ENCODE results near the gene ANKRD63. TPM values are rescaled to one million over a fixed set of nuclear protein-coding genes. Genes with fewer than 3 reads are reported as not detected.

The ANKRD63 gene
- total and polyA plus RNA-seq, 2 of the 13 experiments (the other 11 are each of a cell fraction or from before 2014, with no cell fraction given) = not detected

DNA sequence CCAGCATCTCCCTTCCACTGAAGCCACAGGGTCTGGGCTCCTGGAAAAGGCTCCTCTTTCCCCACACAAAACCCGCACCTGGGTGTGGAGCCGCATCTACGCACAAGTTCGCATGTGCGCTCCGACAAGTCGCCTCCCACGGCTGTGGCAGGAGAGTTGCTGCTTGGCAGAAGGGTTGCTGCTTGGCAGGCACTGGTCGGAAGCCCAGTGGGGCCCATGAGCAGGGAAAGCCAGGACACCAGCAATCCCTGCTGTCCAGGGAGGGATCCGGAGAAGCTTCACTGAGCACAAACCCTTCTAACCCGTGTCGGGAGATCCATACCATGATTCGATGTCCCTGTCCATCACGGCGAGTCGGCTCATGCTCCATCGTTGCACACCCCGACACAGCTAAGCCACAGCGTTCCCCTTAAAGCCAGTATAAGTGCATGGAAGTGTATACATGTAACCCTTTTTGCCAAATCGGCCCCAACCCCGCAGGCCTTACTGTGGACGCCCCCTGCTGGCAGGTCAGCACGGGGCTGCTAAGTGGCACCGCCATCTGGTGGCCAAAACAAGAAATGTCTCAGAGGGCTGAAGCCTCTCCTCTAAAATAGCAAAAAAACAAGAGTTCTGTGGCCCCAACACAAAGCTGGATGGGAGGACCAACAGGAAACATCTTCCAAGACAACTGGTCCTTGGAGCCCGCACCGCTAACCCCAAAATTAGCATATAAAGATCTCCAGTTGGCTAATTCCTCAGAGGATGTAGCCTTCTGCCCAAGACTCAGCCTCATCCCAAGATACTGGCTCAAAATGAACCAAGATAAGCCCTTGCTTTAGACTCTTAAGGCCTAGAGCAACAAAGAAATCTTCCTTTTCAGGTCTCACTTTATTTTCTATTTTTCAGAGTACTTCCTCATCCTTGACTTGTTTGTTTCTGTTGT is 8.3 kb downstream of the ANKRD63 start (continued):
- TF ChIP-seq ZNF710 (CRISPR knock-in tag; IDR thresholded peaks at IDR 0.05; ENCODE audit: borderline replicate concordance) (no peak), MAZ (IDR thresholded peaks at IDR 0.05; ENCODE audit: borderline replicate concordance, low read depth, low read length) (0 out of 2 replicates have a peak, but pooled peaks have one; percentile 35), MAZ (CRISPR knock-in tag; IDR thresholded peaks at IDR 0.05; ENCODE audit: low read depth) (peak; percentile 38; the same call in 1 of the 2 replicates), ARNT2 (CRISPR knock-in tag; IDR thresholded peaks at IDR 0.05; ENCODE audit: low read depth) (peak; percentile 59), MAFG (CRISPR knock-in tag; IDR thresholded peaks at IDR 0.05) (no peak), ZSCAN12 (CRISPR knock-in tag; IDR thresholded peaks at IDR 0.05) (no peak), CCAR2 (optimal IDR thresholded peaks at IDR 0.05; ENCODE audit: low read depth, low read length) (no peak), CBX5 (CRISPR knock-in tag; IDR thresholded peaks at IDR 0.05; ENCODE audit: borderline replicate concordance) (peak; percentile 64; the same call in 1 of the 2 replicates), KLF15 (CRISPR knock-in tag; IDR thresholded peaks at IDR 0.05; ENCODE audit: borderline replicate concordance) (no peak), KLF13 (CRISPR knock-in tag; IDR thresholded peaks at IDR 0.05) (no peak), MTA3 (CRISPR knock-in tag; IDR thresholded peaks at IDR 0.05) (no peak), DMTF1 (CRISPR knock-in tag; IDR thresholded peaks at IDR 0.05) (no peak), CENPX (CRISPR knock-in tag; IDR thresholded peaks at IDR 0.05) (no peak), KAT7 (CRISPR knock-in tag; IDR thresholded peaks at IDR 0.05; ENCODE audit: borderline replicate concordance) (no peak), ZC3H4 (CRISPR knock-in tag; IDR thresholded peaks at IDR 0.05; ENCODE audit: borderline replicate concordance) (no peak), KDM6A (CRISPR knock-in tag; IDR thresholded peaks at IDR 0.05; ENCODE audit: low read depth) (no peak), ZNF350 (CRISPR knock-in tag; IDR thresholded peaks at IDR 0.05; ENCODE audit: borderline replicate concordance, low read depth) (no peak; the same call in 1 of the 2 replicates)
- TF ChIP-seq, protein P1, sequence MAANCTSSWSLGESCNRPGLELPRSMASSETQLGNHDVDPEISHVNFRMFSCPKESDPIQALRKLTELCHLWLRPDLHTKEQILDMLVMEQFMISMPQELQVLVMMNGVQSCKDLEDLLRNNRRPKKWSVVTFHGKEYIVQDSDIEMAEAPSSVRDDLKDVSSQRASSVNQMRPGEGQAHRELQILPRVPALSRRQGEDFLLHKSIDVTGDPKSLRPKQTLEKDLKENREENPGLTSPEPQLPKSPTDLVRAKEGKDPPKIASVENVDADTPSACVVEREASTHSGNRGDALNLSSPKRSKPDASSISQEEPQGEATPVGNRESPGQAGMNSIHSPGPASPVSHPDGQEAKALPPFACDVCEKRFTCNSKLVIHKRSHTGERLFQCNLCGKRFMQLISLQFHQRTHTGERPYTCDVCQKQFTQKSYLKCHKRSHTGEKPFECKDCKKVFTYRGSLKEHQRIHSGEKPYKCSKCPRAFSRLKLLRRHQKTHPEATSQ (CRISPR knock-in tag; IDR thresholded peaks at IDR 0.05; ENCODE audit: borderline replicate concordance) = no peak
- TF ChIP-seq, protein P2, sequence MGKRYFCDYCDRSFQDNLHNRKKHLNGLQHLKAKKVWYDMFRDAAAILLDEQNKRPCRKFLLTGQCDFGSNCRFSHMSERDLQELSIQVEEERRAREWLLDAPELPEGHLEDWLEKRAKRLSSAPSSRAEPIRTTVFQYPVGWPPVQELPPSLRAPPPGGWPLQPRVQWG (CRISPR knock-in tag; IDR thresholded peaks at IDR 0.05; ENCODE audit: borderline replicate concordance, low read depth) = no peak
- TF ChIP-seq, protein P3, sequence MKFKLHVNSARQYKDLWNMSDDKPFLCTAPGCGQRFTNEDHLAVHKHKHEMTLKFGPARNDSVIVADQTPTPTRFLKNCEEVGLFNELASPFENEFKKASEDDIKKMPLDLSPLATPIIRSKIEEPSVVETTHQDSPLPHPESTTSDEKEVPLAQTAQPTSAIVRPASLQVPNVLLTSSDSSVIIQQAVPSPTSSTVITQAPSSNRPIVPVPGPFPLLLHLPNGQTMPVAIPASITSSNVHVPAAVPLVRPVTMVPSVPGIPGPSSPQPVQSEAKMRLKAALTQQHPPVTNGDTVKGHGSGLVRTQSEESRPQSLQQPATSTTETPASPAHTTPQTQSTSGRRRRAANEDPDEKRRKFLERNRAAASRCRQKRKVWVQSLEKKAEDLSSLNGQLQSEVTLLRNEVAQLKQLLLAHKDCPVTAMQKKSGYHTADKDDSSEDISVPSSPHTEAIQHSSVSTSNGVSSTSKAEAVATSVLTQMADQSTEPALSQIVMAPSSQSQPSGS (CRISPR knock-in tag; IDR thresholded peaks at IDR 0.05) = peak; percentile 47; the same call in 1 of the 2 replicates
